ENCODE results near the gene ODF2L.
"Not testable (repeated sequence)": the region's sequence is repeated elsewhere in the genome, so short reads cannot be mapped to it uniquely, and the experiment has no call there.

Gene ODF2L

GRCh38 chr1:86382878-86383277 lies 13.2 kb downstream of the ODF2L start:
- no peak for DNase-seq

GRCh38 chr1:86381223-86381622 lies 14.9 kb downstream of the ODF2L start:
- DNase-seq = no peak

- DNase-seq = peak; percentile 73
Observed at GRCh38 chr1:86380257-86380861, 15.8 kb downstream of the ODF2L start.

- no peak for DNase-seq
Observed at GRCh38 chr1:86378813-86379212, 17.3 kb downstream of the ODF2L start.

- DNase-seq = no peak
Observed at GRCh38 chr1:86377341-86377740, 18.8 kb downstream of the ODF2L start.

- peak; percentile 51 for DNase-seq
Observed at GRCh38 chr1:86375688-86376087, 20.4 kb downstream of the ODF2L start.

GRCh38 chr1:86370601-86371022 lies 25.5 kb downstream of the ODF2L start:
- peak; percentile 86 for DNase-seq

GRCh38 chr1:86365896-86366295 lies 30.2 kb downstream of the ODF2L start:
- DNase-seq = no peak

GRCh38 chr1:86362807-86363206 lies 33.3 kb downstream of the ODF2L start:
- no peak for DNase-seq

GRCh38 chr1:86357796-86358195 lies 38.3 kb downstream of the ODF2L start:
- DNase-seq = no peak

- DNase-seq = peak; percentile 19
Observed at GRCh38 chr1:86356247-86356646, 39.9 kb downstream of the ODF2L start.

GRCh38 chr1:86352086-86352485 lies 44.0 kb downstream of the ODF2L start:
- peak; percentile 44 for DNase-seq

GRCh38 chr1:86350230-86350629 lies 45.9 kb downstream of the ODF2L start:
- DNase-seq = not testable (repeated sequence)

- DNase-seq = no peak
Observed at GRCh38 chr1:86346388-86346787, 49.7 kb downstream of the ODF2L start.

- DNase-seq = no peak
Observed at GRCh38 chr1:86345042-86345441, 51.1 kb downstream of the ODF2L start.

GRCh38 chr1:86339906-86340305 lies 56.2 kb downstream of the ODF2L start:
- DNase-seq = no peak

GRCh38 chr1:86339014-86339812 lies 56.9 kb downstream of the ODF2L start:
- DNase-seq = no peak

GRCh38 chr1:86335916-86336315 lies 60.2 kb downstream of the ODF2L start:
- no peak for DNase-seq

- no peak for DNase-seq
Observed at GRCh38 chr1:86325264-86325663, 70.9 kb downstream of the ODF2L start.

GRCh38 chr1:86324130-86324822 lies 71.8 kb downstream of the ODF2L start:
- DNase-seq = no peak

GRCh38 chr1:86322241-86322640 lies 73.9 kb downstream of the ODF2L start:
- no peak for DNase-seq

- no peak for DNase-seq
Observed at GRCh38 chr1:86318436-86318835, 77.7 kb downstream of the ODF2L start.

GRCh38 chr1:86317926-86318325 lies 78.2 kb downstream of the ODF2L start:
- no peak for DNase-seq

GRCh38 chr1:86305731-86306130 lies 90.4 kb downstream of the ODF2L start:
- no peak for DNase-seq
